Measurements from ENCODE around the gene TBPL1.

The TBPL1 gene

DNA sequence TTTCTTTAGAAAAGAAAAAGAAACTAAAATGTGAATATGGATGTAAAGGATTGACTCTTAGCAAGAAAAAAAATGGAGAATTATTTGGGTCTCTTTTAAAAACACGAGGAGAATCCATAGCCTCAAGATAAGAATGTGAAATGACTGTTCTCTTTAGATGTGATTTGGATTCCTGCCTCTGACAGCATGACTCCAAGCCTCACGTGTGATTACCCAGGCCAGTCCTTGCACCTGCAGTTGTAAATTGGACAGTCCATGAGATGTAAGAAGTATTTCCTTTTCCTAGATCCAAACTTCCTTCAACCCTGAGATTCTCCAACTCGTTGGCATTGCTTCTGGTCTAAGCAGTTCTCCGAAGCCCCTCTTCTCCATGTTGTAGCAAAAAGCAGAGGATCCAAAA, 67.5 kb downstream of the TBPL1 start:
- intact Hi-C loops (cut with DNase I; ENCODE audit: low total_unique reads), result no loop called here
- peaks cover 0 to 4% (median 0%) of the 10 kb centered on the region in 3 donors for H3K36me3 ChIP-seq
- peak overlapping the region; percentile 51 to 62 for H3K27ac ChIP-seq
- H3K9me3 ChIP-seq, result no peaks in the 10 kb centered on the region
- no peak overlapping the region for H3K4me3 ChIP-seq
- DNase-seq, result no peak
- peaks cover 0 to 50% (median 7%) of the 10 kb centered on the region in 4 donors for H3K4me1 ChIP-seq
- H3K27me3 ChIP-seq, result no peaks in the 10 kb centered on the region
- TF ChIP-seq CTCF (IDR thresholded peaks at IDR 0.05), result no peak

DNA sequence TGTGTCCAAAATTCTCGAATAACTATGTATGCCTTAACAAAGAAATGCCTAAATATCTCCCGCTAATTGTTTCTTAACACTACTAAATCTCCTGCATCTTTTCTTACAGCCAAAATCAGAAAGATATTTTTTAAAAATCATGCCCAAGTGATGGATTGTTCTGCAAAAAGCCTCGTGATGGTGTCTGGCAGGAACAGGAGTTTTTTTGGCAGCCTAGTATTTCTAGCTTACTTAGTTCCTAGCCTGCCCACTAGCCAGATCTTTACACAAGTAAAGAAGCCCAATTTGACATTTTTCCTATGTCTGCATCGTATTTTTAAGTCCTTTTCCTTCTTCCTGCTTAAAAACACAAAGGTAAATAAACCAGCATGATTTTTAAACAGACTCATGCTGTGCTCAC, 67.9 kb downstream of the TBPL1 start:
- H3K27me3 ChIP-seq, result no peaks in the 10 kb centered on the region
- H3K27ac ChIP-seq, result peak overlapping the region; percentile 51 to 62
- TF ChIP-seq CTCF (IDR thresholded peaks at IDR 0.05), result no peak
- no peaks in the 10 kb centered on the region for H3K9me3 ChIP-seq
- no peak overlapping the region for H3K4me3 ChIP-seq
- peaks cover 0 to 4% (median 0%) of the 10 kb centered on the region in 3 donors for H3K36me3 ChIP-seq
- H3K4me1 ChIP-seq, result peaks cover 0 to 47% (median 7%) of the 10 kb centered on the region in 4 donors
- intact Hi-C loops (cut with DNase I; ENCODE audit: low total_unique reads), result no loop called here
- no peak for DNase-seq

- H3K36me3 ChIP-seq, result peaks cover 0 to 4% (median 0%) of the 10 kb centered on the region in 3 donors
- intact Hi-C loops (cut with DNase I; ENCODE audit: low total_unique reads), result no loop called here
- peak overlapping the region; percentile 51 to 62 for H3K27ac ChIP-seq
- no peak for TF ChIP-seq CTCF (IDR thresholded peaks at IDR 0.05)
- H3K27me3 ChIP-seq, result no peaks in the 10 kb centered on the region
- H3K9me3 ChIP-seq, result no peaks in the 10 kb centered on the region
- no peak for DNase-seq
- peaks cover 0 to 46% (median 7%) of the 10 kb centered on the region in 4 donors for H3K4me1 ChIP-seq
- no peak overlapping the region for H3K4me3 ChIP-seq
Observed at GRCh38 chr6:134021396-134022122, 68.5 kb downstream of the TBPL1 start.

DNA sequence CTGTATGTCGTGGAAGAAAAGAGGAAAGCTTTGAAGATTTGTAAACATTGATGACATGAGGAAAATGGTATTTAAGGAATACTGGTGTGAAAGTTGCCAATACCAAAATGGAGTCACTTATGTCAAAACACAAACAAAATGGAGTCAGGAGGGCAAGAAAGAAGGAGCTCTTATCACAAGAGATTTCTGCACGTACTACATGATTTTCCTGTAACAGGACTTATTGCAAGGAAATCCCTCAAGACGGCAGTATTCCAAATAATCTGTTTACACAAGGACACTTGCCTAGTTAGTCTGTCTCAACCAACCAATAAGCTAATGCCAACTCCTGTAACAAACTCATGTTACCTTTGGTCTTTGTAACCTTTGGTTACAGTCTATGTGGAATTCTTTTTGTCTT, 69.6 kb downstream of the TBPL1 start:
- Histone ChIP-seq H3K36me3 (peaks cover 0 to 4% (median 0%) of the 10 kb centered on the region in 3 donors), H3K27ac (peak overlapping the region in 1 of 2 donors; percentile 62), H3K4me1 (peaks cover 0 to 46% (median 7%) of the 10 kb centered on the region in 4 donors), H3K27me3 (no peaks in the 10 kb centered on the region), H3K9me3 (no peaks in the 10 kb centered on the region), H3K4me3 (no peak overlapping the region)
- DNase-seq, result no peak
- intact Hi-C loops (cut with DNase I; ENCODE audit: low total_unique reads), result no loop called here
- TF ChIP-seq CTCF (IDR thresholded peaks at IDR 0.05), result no peak

DNA sequence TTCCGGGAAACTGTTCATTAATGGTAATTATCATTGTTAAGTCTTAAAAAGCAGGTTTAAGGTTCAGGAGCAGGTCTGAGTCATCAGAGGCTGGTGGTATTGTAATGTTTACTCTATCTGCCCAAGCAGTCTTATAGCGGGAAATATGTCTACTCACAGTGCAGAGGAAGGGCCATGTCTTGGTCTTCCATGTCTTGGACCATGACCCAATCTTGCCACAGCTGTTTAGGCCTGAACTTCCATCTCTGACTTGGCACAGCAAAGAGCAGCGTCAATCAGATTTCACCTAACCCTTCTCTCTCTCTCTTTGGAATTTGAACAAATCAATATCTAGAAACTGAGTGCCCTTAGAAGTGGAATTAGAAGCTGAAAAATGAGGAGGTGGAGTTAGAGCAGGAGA, 73.6 kb downstream of the TBPL1 start:
- Histone ChIP-seq H3K4me1 (peaks cover 0 to 11% (median 0%) of the 10 kb centered on the region in 4 donors), H3K4me3 (no peak overlapping the region), H3K9me3 (no peaks in the 10 kb centered on the region), H3K27ac (no peak overlapping the region), H3K36me3 (peaks cover 0 to 20% (median 14%) of the 10 kb centered on the region in 3 donors), H3K27me3 (no peaks in the 10 kb centered on the region)
- no peak for DNase-seq
- TF ChIP-seq CTCF (IDR thresholded peaks at IDR 0.05), result no peak
- intact Hi-C loops (cut with DNase I; ENCODE audit: low total_unique reads), result no loop called here
